H1 (cell line): ENCODE data around the gene INSYN2A. TPM values are rescaled to one million over a fixed set of nuclear protein-coding genes. Genes with fewer than 3 reads are reported as not detected.

Experiments
- CHD2 ChIP-seq: IDR thresholded peaks from 2 replicates; pipeline ENCODE4 v1.6.1; 2012; ENCODE audit warnings: low read length, improper control_type of control experiment
- MAX ChIP-seq: IDR thresholded peaks from 2 replicates; pipeline ENCODE4 v1.6.1; 2012; ENCODE audit warnings: inconsistent platforms
- NANOG ChIP-seq: IDR thresholded peaks from 2 replicates; pipeline ENCODE4 v1.6.1; 2011; ENCODE audit warnings: low read length, low read depth, mild to moderate bottlenecking, inconsistent platforms; ENCODE audit not compliant: insufficient read depth, poor library complexity, severe bottlenecking
- RXRA ChIP-seq: IDR thresholded peaks from 2 replicates; pipeline ENCODE4 v1.6.1; 2011; ENCODE audit warnings: low read depth, mild to moderate bottlenecking, low read length, moderate library complexity; ENCODE audit not compliant: insufficient read depth
- SIRT6 ChIP-seq: IDR thresholded peaks from one replicate; pipeline ENCODE4 v1.7.1; 2012; ENCODE audit warnings: low read length, inconsistent platforms
- USF2 ChIP-seq: IDR thresholded peaks from 2 replicates; pipeline ENCODE4 v1.6.1; 2011; ENCODE audit warnings: low read length, improper control_type of control experiment
- polyA plus RNA-seq, 7 experiments: library from polyadenylated mRNA; depleted of rRNA in 3 of 7; stranded (reverse) in 5 of 7; unstranded in 2 of 7; fragments of >200 nt in 5 of 7; fragments of 200-250 nt in 2 of 7; gene quantifications; 1 replicate in 5 of 7; 2 replicates in 1 of 7; 4 replicates in 1 of 7; pipeline versions ENCODE4 v1.2.1 to v1.2.3, GENCODE V29; 2011 to 2013; ENCODE audit warnings: missing spikeins in 2 of 7, mixed read lengths in 2 of 7
- total RNA-seq: library from RNA; stranded (reverse); fragmentation: NEBNext Ultra II Directional; extraction: Animal tissue kit (Norgen Biotek cat#: 25700); gene quantifications from 2 replicates; pipeline ENCODE4 v1.2.1, GENCODE V29; 2021

Gene INSYN2A
- total and polyA plus RNA-seq, 2 of the 8 experiments (the other 6 are each of a cell fraction or from before 2014, with no cell fraction given): 0.11 to 0.19 TPM

GRCh38 chr10:127176649-127177048 lies 19.7 kb downstream of the INSYN2A start (continued):
- TF ChIP-seq USF2 (no peak), RXRA (no peak), SIRT6 (no peak), CHD2 (no peak), NANOG (no peak), MAX (no peak)
